Mesenchymal stem cell (in vitro differentiated cells and primary cell): ENCODE results near the gene COL18A1.
A peak's percentile ranks its signal among the peaks of the same experiment; 100 is the strongest.

Experiments
- DNase-seq: peaks from one replicate; pipeline ENCODE4 v3.0.0-alpha.2; 2013
- H2AFZ ChIP-seq: one replicate; pipeline ENCODE4 v1.6.1; 2013; ENCODE audit warnings: low read depth, mild to moderate bottlenecking, control low read depth, inconsistent platforms, low read length, moderate library complexity
- H2AK5ac ChIP-seq: 2 replicates; pipeline ENCODE4 v1.6.1; 2013; ENCODE audit warnings: low read length, moderate library complexity, mild to moderate bottlenecking, inconsistent platforms; ENCODE audit not compliant: severe bottlenecking
- H2BK120ac ChIP-seq: one replicate; pipeline ENCODE4 v1.6.1; 2013; ENCODE audit warnings: low read depth, mild to moderate bottlenecking, inconsistent platforms, low read length, moderate library complexity
- H2BK12ac ChIP-seq, 2 experiments: one replicate each; pipeline ENCODE4 v1.6.1; 2013; ENCODE audit warnings: inconsistent platforms in 2 of 2, low read length in 2 of 2, mild to moderate bottlenecking in 2 of 2, moderate library complexity in 2 of 2, control low read depth in 1 of 2
- H2BK15ac ChIP-seq: one replicate; pipeline ENCODE4 v1.6.1; 2013; ENCODE audit warnings: mild to moderate bottlenecking, low read depth, inconsistent platforms; ENCODE audit not compliant: poor library complexity, severe bottlenecking
- H2BK5ac ChIP-seq: 2 replicates; pipeline ENCODE4 v1.6.1; 2013; ENCODE audit warnings: low read depth, mild to moderate bottlenecking, low read length, control low read depth, inconsistent platforms; ENCODE audit not compliant: poor library complexity, severe bottlenecking
- H3K14ac ChIP-seq, 2 experiments: one replicate each; pipeline ENCODE4 v1.6.1; 2013; ENCODE audit warnings: inconsistent platforms in 2 of 2, low read length in 2 of 2, control low read depth in 1 of 2, mild to moderate bottlenecking in 1 of 2, moderate library complexity in 1 of 2
- H3K18ac ChIP-seq, 2 experiments: one replicate each; pipeline ENCODE4 v1.6.1; 2013; ENCODE audit warnings: inconsistent platforms in 2 of 2, low read length in 2 of 2, control low read depth in 1 of 2, low read depth in 1 of 2, mild to moderate bottlenecking in 1 of 2
- H3K23ac ChIP-seq, 2 experiments: one replicate each; pipeline ENCODE4 v1.6.1; 2013; ENCODE audit warnings: inconsistent platforms in 2 of 2, low read length in 2 of 2, mild to moderate bottlenecking in 2 of 2, moderate library complexity in 2 of 2, control low read depth in 1 of 2
- H3K27ac ChIP-seq: 2 replicates; pipeline ENCODE4 v1.5.1; 2013; ENCODE audit warnings: mild to moderate bottlenecking, moderate library complexity, low read length, control low read depth, inconsistent platforms; ENCODE audit not compliant: poor library complexity, severe bottlenecking
- H3K27me3 ChIP-seq, 2 experiments: 2 replicates each; pipeline versions ENCODE4 v1.6.1 to v1.7.0; 2013; ENCODE audit warnings: low read length in 2 of 2, mild to moderate bottlenecking in 2 of 2, moderate library complexity in 2 of 2, control low read depth in 1 of 2, inconsistent platforms in 1 of 2; ENCODE audit not compliant: control insufficient read depth in 1 of 2, insufficient read depth in 1 of 2
- H3K36me3 ChIP-seq, 2 experiments: 2 replicates each; pipeline versions ENCODE4 v1.6.1 to v1.7.0; 2013; ENCODE audit warnings: low read length in 2 of 2, control low read depth in 1 of 2, inconsistent platforms in 1 of 2, low read depth in 1 of 2, mild to moderate bottlenecking in 1 of 2; ENCODE audit not compliant: insufficient read depth in 2 of 2, control insufficient read depth in 1 of 2
- H3K4ac ChIP-seq, 2 experiments: one replicate each; pipeline ENCODE4 v1.6.1; 2013; ENCODE audit warnings: inconsistent platforms in 2 of 2, low read length in 2 of 2, mild to moderate bottlenecking in 2 of 2, moderate library complexity in 2 of 2, control low read depth in 1 of 2, low read depth in 1 of 2
- H3K4me1 ChIP-seq: 2 replicates; pipeline ENCODE4 v1.6.1; 2013; ENCODE audit warnings: low read depth, low read length, control low read depth; ENCODE audit not compliant: control insufficient read depth, insufficient read depth
- H3K4me2 ChIP-seq: 2 replicates; pipeline ENCODE4 v1.6.1; 2013; ENCODE audit warnings: low read length, mild to moderate bottlenecking, inconsistent platforms; ENCODE audit not compliant: poor library complexity, severe bottlenecking
- H3K4me3 ChIP-seq, 2 experiments: 2 replicates each; pipeline versions ENCODE4 v1.5.1 to v1.7.0; 2013; ENCODE audit warnings: low read length in 2 of 2, mild to moderate bottlenecking in 2 of 2, control low read depth in 1 of 2, low read depth in 1 of 2; ENCODE audit not compliant: insufficient read depth in 1 of 2
- H3K79me1 ChIP-seq: replicated peaks from 2 replicates; pipeline ENCODE4 v1.6.1; 2013; ENCODE audit warnings: mild to moderate bottlenecking, control low read depth, low read length, inconsistent platforms; ENCODE audit not compliant: poor library complexity, severe bottlenecking
- H3K9ac ChIP-seq: 2 replicates; pipeline ENCODE4 v1.7.0; 2013; ENCODE audit warnings: mild to moderate bottlenecking, low read length, moderate library complexity
- H3K9me3 ChIP-seq: 2 replicates; pipeline ENCODE4 v1.7.0; 2013; ENCODE audit warnings: mild to moderate bottlenecking, low read length; ENCODE audit not compliant: control insufficient read depth
- H4K8ac ChIP-seq: one replicate; pipeline ENCODE4 v1.6.1; 2013; ENCODE audit warnings: inconsistent platforms, mild to moderate bottlenecking, low read length, moderate library complexity
- H4K91ac ChIP-seq: one replicate; pipeline ENCODE4 v1.6.1; 2013; ENCODE audit warnings: mild to moderate bottlenecking, low read length, inconsistent platforms
- WGBS: methylation state at CpG from one replicate; pipeline ENCODE4 v1.1.7; 2013; ENCODE audit warnings: mixed read lengths; 5-methylcytosine and 5-hydroxymethylcytosine counted together

Gene COL18A1

DNA sequence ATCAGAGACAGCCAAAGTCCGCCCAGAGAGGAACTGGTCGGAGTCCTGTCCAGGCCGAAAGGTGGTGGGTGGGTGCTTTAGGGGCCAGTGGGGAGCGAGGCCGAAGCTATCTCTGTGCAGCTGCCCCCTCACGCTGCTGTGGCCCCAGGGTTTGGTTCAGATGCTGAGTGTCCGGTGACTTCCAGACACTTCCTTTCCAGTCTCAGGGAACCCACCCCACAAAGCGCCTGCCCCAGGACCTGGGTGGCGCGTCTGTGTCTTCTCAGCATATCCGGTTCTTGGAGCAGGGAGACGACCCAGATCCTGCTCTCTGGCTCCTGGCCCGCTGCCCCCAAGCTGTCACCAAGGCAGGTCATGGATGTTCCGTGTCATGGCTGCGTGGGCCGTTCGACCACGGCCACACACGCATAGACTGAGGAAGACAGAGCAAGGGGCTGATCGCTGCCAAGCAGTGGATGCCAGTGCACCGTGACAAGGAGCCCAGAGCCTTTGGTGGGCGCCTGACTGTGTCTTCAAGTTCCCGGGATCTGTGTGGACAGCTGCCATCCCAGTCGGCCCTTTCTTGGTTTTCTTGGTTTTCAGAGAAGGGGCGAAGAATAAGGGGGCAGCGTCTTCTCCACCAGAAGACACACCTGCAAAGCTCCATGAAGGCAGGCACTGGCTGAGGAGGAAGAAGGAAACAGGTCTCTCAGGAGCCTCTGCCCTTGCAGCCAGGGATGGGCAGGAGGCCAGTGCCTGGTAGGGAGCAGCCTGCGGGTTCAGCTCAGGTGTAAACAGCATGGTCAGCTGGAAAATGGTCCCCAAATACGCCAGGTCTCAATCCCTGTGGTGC is 22.9 kb upstream of the COL18A1 start:
- Histone ChIP-seq H3K23ac (no peak overlapping the region), H3K27me3 (peaks cover 0 to 11% of the 10 kb centered on the region in 2 experiments), H2BK120ac (no peak overlapping the region), H3K79me1 (no peaks in the 10 kb centered on the region), H3K36me3 (no peaks in the 10 kb centered on the region), H3K9me3 (no peaks in the 10 kb centered on the region), H2BK12ac (no peak overlapping the region), H4K8ac (no peak overlapping the region), H2BK5ac (no peak overlapping the region), H4K91ac (no peak overlapping the region), H3K27ac (no peak overlapping the region), H3K9ac (no peak overlapping the region), H2AFZ (no peak overlapping the region), H2AK5ac (no peak overlapping the region), H3K4ac (no peak overlapping the region), H3K4me1 (peaks cover 28% of the 10 kb centered on the region), H2BK15ac (no peak overlapping the region), H3K4me3 (no peak overlapping the region), H3K14ac (no peak overlapping the region), H3K18ac (peak overlapping the region in 1 of 2 experiments; percentile 13), H3K4me2 (no peak overlapping the region)
- DNase-seq = no peak
- 94% methylated on average over 28 of the region's 28 CpGs for WGBS

DNA sequence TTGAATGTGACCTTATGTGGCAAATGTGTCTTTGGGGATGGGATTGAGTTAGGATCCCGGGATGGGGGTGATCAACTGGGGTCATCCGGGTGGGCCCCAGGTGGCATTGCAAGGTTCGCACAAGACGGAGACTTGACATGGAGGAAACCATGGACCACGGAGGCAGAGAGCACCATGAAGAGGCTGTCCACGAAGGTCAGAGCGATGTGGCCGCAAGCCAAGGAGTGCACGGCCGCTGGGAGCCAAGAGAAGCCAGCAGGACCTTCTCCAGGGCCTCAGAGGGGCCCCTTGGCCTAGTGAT is 22.3 kb upstream of the COL18A1 start:
- no peak overlapping the region for H3K18ac ChIP-seq
- peaks cover 0 to 11% of the 10 kb centered on the region in 2 experiments for H3K27me3 ChIP-seq
- H3K4me3 ChIP-seq = no peak overlapping the region
- H4K91ac ChIP-seq = no peak overlapping the region
- H3K36me3 ChIP-seq = no peaks in the 10 kb centered on the region
- H3K14ac ChIP-seq = no peak overlapping the region
- no peak overlapping the region for H3K4me2 ChIP-seq
- no peak overlapping the region for H3K9ac ChIP-seq
- H2BK5ac ChIP-seq = no peak overlapping the region
- H2BK15ac ChIP-seq = no peak overlapping the region
- H3K4ac ChIP-seq = no peak overlapping the region
- no peak overlapping the region for H2AK5ac ChIP-seq
- no peak for DNase-seq
- no peak overlapping the region for H2AFZ ChIP-seq
- no peak overlapping the region for H4K8ac ChIP-seq
- H3K27ac ChIP-seq = no peak overlapping the region
- no peaks in the 10 kb centered on the region for H3K9me3 ChIP-seq
- H2BK12ac ChIP-seq = no peak overlapping the region
- H2BK120ac ChIP-seq = no peak overlapping the region
- H3K4me1 ChIP-seq = peaks cover 32% of the 10 kb centered on the region
- WGBS = 90% methylated on average over 10 of the region's 10 CpGs
- H3K79me1 ChIP-seq = no peaks in the 10 kb centered on the region
- H3K23ac ChIP-seq = no peak overlapping the region

DNA sequence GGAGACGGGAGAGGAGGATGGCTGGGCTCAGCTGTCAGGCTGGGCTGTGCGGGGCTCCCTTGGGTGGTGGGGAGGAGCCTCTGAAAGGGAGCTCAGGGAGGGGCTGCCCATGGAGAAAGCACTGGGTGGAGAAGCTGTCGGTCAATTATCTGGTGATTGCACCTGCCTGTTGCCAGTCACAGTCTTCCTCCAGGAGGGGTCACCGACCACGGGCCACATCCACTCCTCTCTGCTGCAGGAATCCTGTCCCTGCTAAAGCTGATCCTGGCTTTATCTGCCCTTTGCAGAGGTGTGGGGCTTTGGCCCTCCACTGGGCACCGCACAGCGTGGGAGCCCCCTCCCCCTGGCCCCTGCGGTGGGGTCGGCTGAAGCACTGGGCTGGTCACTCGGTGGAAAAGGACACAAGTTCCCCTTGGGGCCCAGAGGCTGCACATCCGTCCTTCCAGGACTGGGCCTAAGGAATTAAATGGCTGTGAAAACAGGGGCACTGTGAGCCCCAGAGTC is 21.8 kb upstream of the COL18A1 start:
- WGBS = 83% methylated on average over 11 of the region's 11 CpGs

DNA sequence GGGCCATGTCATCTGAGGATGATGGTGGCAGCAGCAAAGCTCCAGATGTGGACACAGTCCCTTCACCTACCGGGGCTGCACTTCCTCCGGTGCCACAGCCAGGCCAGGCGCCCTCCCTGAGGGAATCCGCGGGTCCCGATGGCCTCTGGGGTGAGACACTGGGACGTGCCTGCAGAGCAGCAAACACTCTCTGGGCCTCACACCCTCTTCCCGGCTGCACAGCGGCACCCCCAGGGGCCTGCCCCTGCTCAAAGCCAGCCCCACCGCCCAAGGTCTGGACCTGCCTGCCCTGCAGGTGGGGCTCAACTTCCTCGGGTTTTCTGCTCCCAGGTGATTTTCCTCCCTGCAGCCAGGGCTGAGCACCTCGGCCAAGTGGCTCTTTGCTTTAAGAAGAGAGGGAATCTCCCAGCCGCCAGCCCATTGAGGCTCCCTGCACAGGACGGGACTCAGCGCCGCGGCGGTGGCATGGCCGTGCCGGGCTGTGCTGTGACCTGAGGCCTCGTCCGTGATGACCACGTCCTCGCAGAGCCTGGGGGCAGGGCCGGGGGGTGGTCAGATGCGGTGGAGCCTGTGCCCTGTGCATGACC is 21.3 kb upstream of the COL18A1 start:
- no peak overlapping the region for H3K18ac ChIP-seq
- 83% methylated on average over 26 of the region's 26 CpGs for whole genome bisulfite sequencing
- no peak overlapping the region for H4K8ac ChIP-seq
- H3K27me3 ChIP-seq = peaks cover 0 to 2% of the 10 kb centered on the region in 2 experiments
- H3K14ac ChIP-seq = peak overlapping the region in 1 of 2 experiments; percentile 61
- no peak overlapping the region for H3K4me2 ChIP-seq
- no peaks in the 10 kb centered on the region for H3K36me3 ChIP-seq
- DNase-seq = no peak
- H4K91ac ChIP-seq = peak overlapping the region; percentile 40
- H3K23ac ChIP-seq = no peak overlapping the region
- H3K4me3 ChIP-seq = no peak overlapping the region
- peaks cover 25% of the 10 kb centered on the region for H3K4me1 ChIP-seq
- no peaks in the 10 kb centered on the region for H3K79me1 ChIP-seq
- H3K9ac ChIP-seq = no peak overlapping the region
- no peak overlapping the region for H2BK120ac ChIP-seq
- H2BK5ac ChIP-seq = no peak overlapping the region
- H3K4ac ChIP-seq = no peak overlapping the region
- H3K27ac ChIP-seq = no peak overlapping the region
- H2AFZ ChIP-seq = no peak overlapping the region
- no peaks in the 10 kb centered on the region for H3K9me3 ChIP-seq
- peak overlapping the region in 1 of 2 experiments; percentile 80 for H2BK12ac ChIP-seq
- no peak overlapping the region for H2BK15ac ChIP-seq
- no peak overlapping the region for H2AK5ac ChIP-seq

More for the DNA sequence above, 21.8 kb upstream of the COL18A1 start:
- Histone ChIP-seq H3K14ac (peak overlapping the region in 1 of 2 experiments; percentile 61), H2BK5ac (no peak overlapping the region), H4K8ac (peak overlapping the region; percentile 15), H3K4ac (no peak overlapping the region), H3K9me3 (no peaks in the 10 kb centered on the region), H2AFZ (no peak overlapping the region), H3K4me1 (peaks cover 30% of the 10 kb centered on the region), H3K27ac (no peak overlapping the region), H4K91ac (peak overlapping the region; percentile 5), H3K23ac (no peak overlapping the region), H2BK12ac (no peak overlapping the region), H2AK5ac (no peak overlapping the region), H3K4me3 (no peak overlapping the region), H3K18ac (no peak overlapping the region), H2BK15ac (no peak overlapping the region), H2BK120ac (no peak overlapping the region), H3K36me3 (no peaks in the 10 kb centered on the region), H3K79me1 (no peaks in the 10 kb centered on the region), H3K27me3 (peaks cover 0 to 5% of the 10 kb centered on the region in 2 experiments), H3K4me2 (no peak overlapping the region), H3K9ac (no peak overlapping the region)
- DNase-seq = no peak
